Measurements from ENCODE around the gene HTT. TPM values are rescaled to one million over a fixed set of nuclear protein-coding genes. Genes with fewer than 3 reads are reported as not detected.

HTT gene
- total and polyA plus RNA-seq, 2 of the 8 experiments (the other 6 are each of a cell fraction or from before 2014, with no cell fraction given): 24.0 to 71.0 TPM

DNA sequence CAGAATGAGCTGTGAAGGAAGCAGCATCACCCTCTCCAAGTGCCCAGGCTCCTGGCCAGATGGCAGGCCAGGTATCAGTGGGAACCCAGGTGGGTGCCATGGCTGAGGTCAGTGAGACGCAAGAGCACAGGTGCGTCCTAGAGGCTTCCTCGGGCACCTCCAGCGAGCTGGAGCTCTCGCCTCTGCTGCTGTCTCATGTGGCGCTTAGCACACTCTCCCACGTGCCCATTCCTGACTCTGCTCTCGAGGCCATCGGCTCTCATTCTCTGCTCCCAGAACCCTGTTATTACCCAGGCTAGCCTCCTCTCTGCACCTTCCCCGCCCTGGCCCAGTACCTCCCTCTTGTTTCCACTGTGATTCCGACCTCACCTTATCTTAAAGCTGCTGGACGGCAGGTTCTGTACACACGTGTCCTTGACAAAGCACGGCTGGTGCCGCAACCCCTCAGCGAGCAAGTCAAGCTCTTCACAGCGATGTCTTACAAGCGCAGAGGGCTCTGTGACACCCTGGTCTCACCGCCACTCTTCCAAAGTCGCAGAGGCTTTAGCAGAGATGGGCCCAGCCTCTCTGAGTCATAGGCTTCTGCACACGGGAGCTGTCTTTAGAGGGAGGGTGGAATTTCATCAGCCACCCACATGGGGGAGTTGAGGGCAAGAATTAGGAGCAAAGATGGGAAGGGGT lies 159.1 kb downstream of the HTT start (continued):
- TF ChIP-seq, protein P1, sequence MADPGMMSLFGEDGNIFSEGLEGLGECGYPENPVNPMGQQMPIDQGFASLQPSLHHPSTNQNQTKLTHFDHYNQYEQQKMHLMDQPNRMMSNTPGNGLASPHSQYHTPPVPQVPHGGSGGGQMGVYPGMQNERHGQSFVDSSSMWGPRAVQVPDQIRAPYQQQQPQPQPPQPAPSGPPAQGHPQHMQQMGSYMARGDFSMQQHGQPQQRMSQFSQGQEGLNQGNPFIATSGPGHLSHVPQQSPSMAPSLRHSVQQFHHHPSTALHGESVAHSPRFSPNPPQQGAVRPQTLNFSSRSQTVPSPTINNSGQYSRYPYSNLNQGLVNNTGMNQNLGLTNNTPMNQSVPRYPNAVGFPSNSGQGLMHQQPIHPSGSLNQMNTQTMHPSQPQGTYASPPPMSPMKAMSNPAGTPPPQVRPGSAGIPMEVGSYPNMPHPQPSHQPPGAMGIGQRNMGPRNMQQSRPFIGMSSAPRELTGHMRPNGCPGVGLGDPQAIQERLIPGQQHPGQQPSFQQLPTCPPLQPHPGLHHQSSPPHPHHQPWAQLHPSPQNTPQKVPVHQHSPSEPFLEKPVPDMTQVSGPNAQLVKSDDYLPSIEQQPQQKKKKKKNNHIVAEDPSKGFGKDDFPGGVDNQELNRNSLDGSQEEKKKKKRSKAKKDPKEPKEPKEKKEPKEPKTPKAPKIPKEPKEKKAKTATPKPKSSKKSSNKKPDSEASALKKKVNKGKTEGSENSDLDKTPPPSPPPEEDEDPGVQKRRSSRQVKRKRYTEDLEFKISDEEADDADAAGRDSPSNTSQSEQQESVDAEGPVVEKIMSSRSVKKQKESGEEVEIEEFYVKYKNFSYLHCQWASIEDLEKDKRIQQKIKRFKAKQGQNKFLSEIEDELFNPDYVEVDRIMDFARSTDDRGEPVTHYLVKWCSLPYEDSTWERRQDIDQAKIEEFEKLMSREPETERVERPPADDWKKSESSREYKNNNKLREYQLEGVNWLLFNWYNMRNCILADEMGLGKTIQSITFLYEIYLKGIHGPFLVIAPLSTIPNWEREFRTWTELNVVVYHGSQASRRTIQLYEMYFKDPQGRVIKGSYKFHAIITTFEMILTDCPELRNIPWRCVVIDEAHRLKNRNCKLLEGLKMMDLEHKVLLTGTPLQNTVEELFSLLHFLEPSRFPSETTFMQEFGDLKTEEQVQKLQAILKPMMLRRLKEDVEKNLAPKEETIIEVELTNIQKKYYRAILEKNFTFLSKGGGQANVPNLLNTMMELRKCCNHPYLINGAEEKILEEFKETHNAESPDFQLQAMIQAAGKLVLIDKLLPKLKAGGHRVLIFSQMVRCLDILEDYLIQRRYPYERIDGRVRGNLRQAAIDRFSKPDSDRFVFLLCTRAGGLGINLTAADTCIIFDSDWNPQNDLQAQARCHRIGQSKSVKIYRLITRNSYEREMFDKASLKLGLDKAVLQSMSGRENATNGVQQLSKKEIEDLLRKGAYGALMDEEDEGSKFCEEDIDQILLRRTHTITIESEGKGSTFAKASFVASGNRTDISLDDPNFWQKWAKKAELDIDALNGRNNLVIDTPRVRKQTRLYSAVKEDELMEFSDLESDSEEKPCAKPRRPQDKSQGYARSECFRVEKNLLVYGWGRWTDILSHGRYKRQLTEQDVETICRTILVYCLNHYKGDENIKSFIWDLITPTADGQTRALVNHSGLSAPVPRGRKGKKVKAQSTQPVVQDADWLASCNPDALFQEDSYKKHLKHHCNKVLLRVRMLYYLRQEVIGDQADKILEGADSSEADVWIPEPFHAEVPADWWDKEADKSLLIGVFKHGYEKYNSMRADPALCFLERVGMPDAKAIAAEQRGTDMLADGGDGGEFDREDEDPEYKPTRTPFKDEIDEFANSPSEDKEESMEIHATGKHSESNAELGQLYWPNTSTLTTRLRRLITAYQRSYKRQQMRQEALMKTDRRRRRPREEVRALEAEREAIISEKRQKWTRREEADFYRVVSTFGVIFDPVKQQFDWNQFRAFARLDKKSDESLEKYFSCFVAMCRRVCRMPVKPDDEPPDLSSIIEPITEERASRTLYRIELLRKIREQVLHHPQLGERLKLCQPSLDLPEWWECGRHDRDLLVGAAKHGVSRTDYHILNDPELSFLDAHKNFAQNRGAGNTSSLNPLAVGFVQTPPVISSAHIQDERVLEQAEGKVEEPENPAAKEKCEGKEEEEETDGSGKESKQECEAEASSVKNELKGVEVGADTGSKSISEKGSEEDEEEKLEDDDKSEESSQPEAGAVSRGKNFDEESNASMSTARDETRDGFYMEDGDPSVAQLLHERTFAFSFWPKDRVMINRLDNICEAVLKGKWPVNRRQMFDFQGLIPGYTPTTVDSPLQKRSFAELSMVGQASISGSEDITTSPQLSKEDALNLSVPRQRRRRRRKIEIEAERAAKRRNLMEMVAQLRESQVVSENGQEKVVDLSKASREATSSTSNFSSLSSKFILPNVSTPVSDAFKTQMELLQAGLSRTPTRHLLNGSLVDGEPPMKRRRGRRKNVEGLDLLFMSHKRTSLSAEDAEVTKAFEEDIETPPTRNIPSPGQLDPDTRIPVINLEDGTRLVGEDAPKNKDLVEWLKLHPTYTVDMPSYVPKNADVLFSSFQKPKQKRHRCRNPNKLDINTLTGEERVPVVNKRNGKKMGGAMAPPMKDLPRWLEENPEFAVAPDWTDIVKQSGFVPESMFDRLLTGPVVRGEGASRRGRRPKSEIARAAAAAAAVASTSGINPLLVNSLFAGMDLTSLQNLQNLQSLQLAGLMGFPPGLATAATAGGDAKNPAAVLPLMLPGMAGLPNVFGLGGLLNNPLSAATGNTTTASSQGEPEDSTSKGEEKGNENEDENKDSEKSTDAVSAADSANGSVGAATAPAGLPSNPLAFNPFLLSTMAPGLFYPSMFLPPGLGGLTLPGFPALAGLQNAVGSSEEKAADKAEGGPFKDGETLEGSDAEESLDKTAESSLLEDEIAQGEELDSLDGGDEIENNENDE (IDR thresholded peaks at IDR 0.05; ENCODE audit: insufficient replicate concordance, low read length): no peak
- TF ChIP-seq EZH2 (IDR thresholded peaks at IDR 0.05; ENCODE audit: low read depth, low read length, severe bottlenecking) (no peak), SIN3A (conservative IDR thresholded peaks at IDR 0.05 in 1 of 2, IDR thresholded peaks at IDR 0.05 in 1 of 2; ENCODE audit: low read depth in 1 of 2, low read length in 2 of 2) (no peak)
